ENCODE data around the gene PIP4K2A.

The PIP4K2A gene

GRCh38 chr10:22598478-22598877 is 115.9 kb downstream of the PIP4K2A start:
- Histone ChIP-seq H3K4me1 (ENCODE audit: control insufficient read depth in 1 of 2, insufficient read depth in 2 of 2, low read length in 2 of 2) (peaks cover 7 to 13% of the 10 kb centered on the region in 2 donors), H3K9ac (ENCODE audit: low read depth in 1 of 2, low read length in 2 of 2) (no peak overlapping the region), H3K27me3 (ENCODE audit: control insufficient read depth in 1 of 2, insufficient read depth in 2 of 2, low read length in 2 of 2) (no peaks in the 10 kb centered on the region), H3K9me3 (ENCODE audit: control insufficient read depth in 1 of 2, low read length in 2 of 2) (no peaks in the 10 kb centered on the region), H3K27ac (ENCODE audit: low read depth, low read length) (no peak overlapping the region), H3K4me3 (ENCODE audit: low read depth in 1 of 2, low read length in 2 of 2) (no peak overlapping the region), H3K36me3 (ENCODE audit: control insufficient read depth in 1 of 2, insufficient read depth in 2 of 2, low read length in 2 of 2) (no peaks in the 10 kb centered on the region)

GRCh38 chr10:22597138-22597537 is 117.2 kb downstream of the PIP4K2A start:
- Histone ChIP-seq H3K4me3 (ENCODE audit: low read depth in 1 of 2, low read length in 2 of 2) (no peak overlapping the region), H3K9me3 (ENCODE audit: control insufficient read depth in 1 of 2, low read length in 2 of 2) (no peaks in the 10 kb centered on the region), H3K9ac (ENCODE audit: low read depth in 1 of 2, low read length in 2 of 2) (peak overlapping the region in 1 of 2 donors; percentile 3), H3K27ac (ENCODE audit: low read depth, low read length) (no peak overlapping the region), H3K4me1 (ENCODE audit: control insufficient read depth in 1 of 2, insufficient read depth in 2 of 2, low read length in 2 of 2) (peaks cover 6 to 13% of the 10 kb centered on the region in 2 donors), H3K36me3 (ENCODE audit: control insufficient read depth in 1 of 2, insufficient read depth in 2 of 2, low read length in 2 of 2) (no peaks in the 10 kb centered on the region), H3K27me3 (ENCODE audit: control insufficient read depth in 1 of 2, insufficient read depth in 2 of 2, low read length in 2 of 2) (no peaks in the 10 kb centered on the region)

- H3K36me3 ChIP-seq (ENCODE audit: control insufficient read depth in 1 of 2, insufficient read depth in 2 of 2, low read length in 2 of 2), result peaks cover 5 to 15% of the 10 kb centered on the region in 2 donors
- H3K27me3 ChIP-seq (ENCODE audit: control insufficient read depth in 1 of 2, insufficient read depth in 2 of 2, low read length in 2 of 2), result no peaks in the 10 kb centered on the region
- no peaks in the 10 kb centered on the region for H3K9me3 ChIP-seq (ENCODE audit: control insufficient read depth in 1 of 2, low read length in 2 of 2)
- no peak overlapping the region for H3K4me3 ChIP-seq (ENCODE audit: low read depth in 1 of 2, low read length in 2 of 2)
- no peak overlapping the region for H3K9ac ChIP-seq (ENCODE audit: low read depth in 1 of 2, low read length in 2 of 2)
- peaks cover 4 to 6% of the 10 kb centered on the region in 2 donors for H3K4me1 ChIP-seq (ENCODE audit: control insufficient read depth in 1 of 2, insufficient read depth in 2 of 2, low read length in 2 of 2)
- H3K27ac ChIP-seq (ENCODE audit: low read depth, low read length), result no peak overlapping the region
These were observed 120.7 kb downstream of the PIP4K2A start for GRCh38 chr10:22593636-22594198.

- Histone ChIP-seq H3K27ac (ENCODE audit: low read depth, low read length) (no peak overlapping the region), H3K36me3 (ENCODE audit: control insufficient read depth in 1 of 2, insufficient read depth in 2 of 2, low read length in 2 of 2) (peaks cover 5 to 15% of the 10 kb centered on the region in 2 donors), H3K9ac (ENCODE audit: low read depth in 1 of 2, low read length in 2 of 2) (no peak overlapping the region), H3K27me3 (ENCODE audit: control insufficient read depth in 1 of 2, insufficient read depth in 2 of 2, low read length in 2 of 2) (no peaks in the 10 kb centered on the region), H3K9me3 (ENCODE audit: control insufficient read depth in 1 of 2, low read length in 2 of 2) (no peaks in the 10 kb centered on the region), H3K4me1 (ENCODE audit: control insufficient read depth in 1 of 2, insufficient read depth in 2 of 2, low read length in 2 of 2) (peaks cover 4 to 6% of the 10 kb centered on the region in 2 donors), H3K4me3 (ENCODE audit: low read depth in 1 of 2, low read length in 2 of 2) (no peak overlapping the region)
These were observed 121.4 kb downstream of the PIP4K2A start for GRCh38 chr10:22593026-22593425.

GRCh38 chr10:22589851-22590514 is 124.4 kb downstream of the PIP4K2A start:
- Histone ChIP-seq H3K36me3 (ENCODE audit: control insufficient read depth in 1 of 2, insufficient read depth in 2 of 2, low read length in 2 of 2) (peaks cover 5 to 21% of the 10 kb centered on the region in 2 donors), H3K4me1 (ENCODE audit: control insufficient read depth in 1 of 2, insufficient read depth in 2 of 2, low read length in 2 of 2) (no peaks in the 10 kb centered on the region), H3K27ac (ENCODE audit: low read depth, low read length) (no peak overlapping the region)

DNA sequence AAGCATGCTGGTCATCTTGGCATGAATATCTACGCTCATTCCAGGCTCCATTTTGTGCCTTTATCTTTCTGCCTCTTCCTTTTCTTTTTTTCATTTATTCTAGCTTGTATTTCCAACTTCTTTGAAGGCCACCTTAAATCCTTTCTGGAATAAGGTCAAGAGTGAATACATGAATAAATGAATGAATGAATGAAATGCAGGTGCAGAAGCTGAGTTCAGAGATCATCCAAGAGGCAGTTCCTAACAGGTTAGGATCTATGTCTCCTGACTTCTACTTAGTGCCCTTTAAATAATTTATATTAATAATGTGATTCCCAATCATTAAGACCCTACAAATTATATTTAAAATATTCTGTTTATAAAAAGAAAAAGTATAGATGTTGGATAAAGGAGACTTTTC is 125.9 kb downstream of the PIP4K2A start:
- Histone ChIP-seq H3K4me3 (ENCODE audit: low read depth in 1 of 2, low read length in 2 of 2) (no peak overlapping the region), H3K9ac (ENCODE audit: low read depth in 1 of 2, low read length in 2 of 2) (no peak overlapping the region), H3K9me3 (ENCODE audit: control insufficient read depth in 1 of 2, low read length in 2 of 2) (no peaks in the 10 kb centered on the region), H3K4me1 (ENCODE audit: control insufficient read depth in 1 of 2, insufficient read depth in 2 of 2, low read length in 2 of 2) (no peaks in the 10 kb centered on the region), H3K27ac (ENCODE audit: low read depth, low read length) (no peak overlapping the region), H3K27me3 (ENCODE audit: control insufficient read depth in 1 of 2, insufficient read depth in 2 of 2, low read length in 2 of 2) (no peaks in the 10 kb centered on the region), H3K36me3 (ENCODE audit: control insufficient read depth in 1 of 2, insufficient read depth in 2 of 2, low read length in 2 of 2) (peaks cover 5 to 21% of the 10 kb centered on the region in 2 donors)

More at GRCh38 chr10:22589851-22590514, 124.4 kb downstream of the PIP4K2A start:
- Histone ChIP-seq H3K9ac (ENCODE audit: low read depth in 1 of 2, low read length in 2 of 2) (no peak overlapping the region), H3K27me3 (ENCODE audit: control insufficient read depth in 1 of 2, insufficient read depth in 2 of 2, low read length in 2 of 2) (no peaks in the 10 kb centered on the region), H3K4me3 (ENCODE audit: low read depth in 1 of 2, low read length in 2 of 2) (no peak overlapping the region), H3K9me3 (ENCODE audit: control insufficient read depth in 1 of 2, low read length in 2 of 2) (no peaks in the 10 kb centered on the region)

DNA sequence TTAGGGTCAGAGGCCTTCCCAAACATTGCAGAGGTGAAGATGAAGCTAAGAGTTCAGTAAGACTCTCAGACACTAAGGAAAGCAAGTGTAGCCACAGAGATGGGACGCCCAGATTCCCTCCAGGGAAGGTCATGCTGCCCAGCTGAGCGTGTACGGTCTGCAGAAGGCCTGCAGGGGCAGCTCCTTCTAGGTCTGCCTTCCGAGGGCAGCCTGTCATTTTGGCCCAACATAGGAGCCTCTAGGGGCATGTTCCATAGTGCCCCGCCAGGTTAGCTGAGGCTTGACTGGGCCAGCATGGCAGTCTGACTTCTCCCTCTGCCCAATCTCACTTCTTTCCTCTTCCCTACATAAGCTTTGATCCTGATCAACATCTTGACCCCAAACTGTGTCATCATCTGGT is 130.7 kb downstream of the PIP4K2A start:
- no peak overlapping the region for H3K4me3 ChIP-seq (ENCODE audit: low read depth in 1 of 2, low read length in 2 of 2)
- peaks cover 0 to 13% of the 10 kb centered on the region in 2 donors for H3K36me3 ChIP-seq (ENCODE audit: control insufficient read depth in 1 of 2, insufficient read depth in 2 of 2, low read length in 2 of 2)
- no peaks in the 10 kb centered on the region for H3K9me3 ChIP-seq (ENCODE audit: control insufficient read depth in 1 of 2, low read length in 2 of 2)
- H3K9ac ChIP-seq (ENCODE audit: low read depth in 1 of 2, low read length in 2 of 2), result no peak overlapping the region
- no peaks in the 10 kb centered on the region for H3K27me3 ChIP-seq (ENCODE audit: control insufficient read depth in 1 of 2, insufficient read depth in 2 of 2, low read length in 2 of 2)
- no peak overlapping the region for H3K27ac ChIP-seq (ENCODE audit: low read depth, low read length)
- H3K4me1 ChIP-seq (ENCODE audit: control insufficient read depth in 1 of 2, insufficient read depth in 2 of 2, low read length in 2 of 2), result no peaks in the 10 kb centered on the region

DNA sequence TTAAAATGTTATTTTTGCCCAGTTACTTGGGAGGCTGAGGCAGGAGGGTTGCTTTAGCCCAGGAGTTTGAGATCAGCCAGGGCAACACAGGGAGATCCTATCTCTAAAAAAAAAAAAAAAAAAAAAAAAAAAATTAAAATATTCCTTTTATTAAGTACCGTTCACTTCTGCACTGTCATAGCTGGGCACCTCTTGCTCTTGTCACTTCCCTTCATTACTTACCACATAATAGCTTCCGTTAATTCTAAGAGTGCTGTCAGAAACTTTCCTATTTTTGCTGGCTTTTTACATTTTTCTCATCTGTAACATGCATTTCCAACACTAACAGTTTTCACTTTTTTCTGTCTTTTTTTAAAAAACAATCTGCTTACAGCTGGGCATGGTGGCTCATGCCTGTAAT is 132.9 kb downstream of the PIP4K2A start:
- no peaks in the 10 kb centered on the region for H3K9me3 ChIP-seq (ENCODE audit: control insufficient read depth in 1 of 2, low read length in 2 of 2)
- H3K27me3 ChIP-seq (ENCODE audit: control insufficient read depth in 1 of 2, insufficient read depth in 2 of 2, low read length in 2 of 2), result no peaks in the 10 kb centered on the region
- no peaks in the 10 kb centered on the region for H3K4me1 ChIP-seq (ENCODE audit: control insufficient read depth in 1 of 2, insufficient read depth in 2 of 2, low read length in 2 of 2)
- no peak overlapping the region for H3K27ac ChIP-seq (ENCODE audit: low read depth, low read length)
- H3K4me3 ChIP-seq (ENCODE audit: low read depth in 1 of 2, low read length in 2 of 2), result no peak overlapping the region
- no peak overlapping the region for H3K9ac ChIP-seq (ENCODE audit: low read depth in 1 of 2, low read length in 2 of 2)
- peaks cover 0 to 14% of the 10 kb centered on the region in 2 donors for H3K36me3 ChIP-seq (ENCODE audit: control insufficient read depth in 1 of 2, insufficient read depth in 2 of 2, low read length in 2 of 2)

DNA sequence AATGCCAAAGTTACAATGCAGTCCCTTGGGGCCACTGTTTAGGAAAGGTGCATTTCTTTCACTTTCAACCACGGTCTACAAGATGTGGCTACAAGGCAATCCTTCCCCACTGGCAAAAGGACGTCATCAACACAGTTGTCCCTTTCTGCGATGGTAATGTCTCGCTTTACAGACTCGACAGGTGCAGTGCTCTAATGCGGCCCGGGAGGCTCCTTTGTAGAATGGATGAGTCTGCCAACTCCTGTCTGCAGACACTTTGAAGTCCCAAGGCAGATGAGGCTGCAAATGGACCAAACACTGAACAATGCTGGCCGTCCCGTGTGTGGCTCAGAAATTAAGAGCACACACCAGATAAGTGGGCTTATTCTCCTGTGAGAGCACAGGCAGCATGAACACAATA is 133.7 kb downstream of the PIP4K2A start:
- H3K4me3 ChIP-seq (ENCODE audit: low read depth in 1 of 2, low read length in 2 of 2), result no peak overlapping the region
- H3K36me3 ChIP-seq (ENCODE audit: control insufficient read depth in 1 of 2, insufficient read depth in 2 of 2, low read length in 2 of 2), result peaks cover 0 to 14% of the 10 kb centered on the region in 2 donors
- no peak overlapping the region for H3K27ac ChIP-seq (ENCODE audit: low read depth, low read length)
- no peak overlapping the region for H3K9ac ChIP-seq (ENCODE audit: low read depth in 1 of 2, low read length in 2 of 2)
- no peaks in the 10 kb centered on the region for H3K4me1 ChIP-seq (ENCODE audit: control insufficient read depth in 1 of 2, insufficient read depth in 2 of 2, low read length in 2 of 2)
- H3K27me3 ChIP-seq (ENCODE audit: control insufficient read depth in 1 of 2, insufficient read depth in 2 of 2, low read length in 2 of 2), result no peaks in the 10 kb centered on the region
- no peaks in the 10 kb centered on the region for H3K9me3 ChIP-seq (ENCODE audit: control insufficient read depth in 1 of 2, low read length in 2 of 2)

DNA sequence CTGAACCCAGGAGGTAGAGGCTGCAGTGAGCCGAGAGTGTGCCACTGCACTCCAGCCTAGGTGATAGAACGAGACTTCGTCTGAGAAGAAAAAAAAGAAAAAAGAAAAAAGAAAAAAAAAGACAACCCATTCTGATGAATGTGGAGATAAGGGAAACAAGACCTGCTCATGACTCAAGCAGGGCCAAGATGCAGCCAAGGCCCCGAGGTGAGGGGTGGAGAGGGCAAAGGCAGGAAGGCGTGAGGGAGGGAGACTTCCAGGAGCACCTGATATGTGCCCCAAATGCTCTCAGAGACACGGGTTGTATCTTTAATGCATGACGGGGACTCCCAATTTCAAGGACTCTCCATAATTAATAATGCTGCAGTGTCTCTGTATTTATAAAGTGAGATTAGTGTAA is 134.6 kb downstream of the PIP4K2A start:
- Histone ChIP-seq H3K36me3 (ENCODE audit: control insufficient read depth in 1 of 2, insufficient read depth in 2 of 2, low read length in 2 of 2) (peaks cover 0 to 14% of the 10 kb centered on the region in 2 donors), H3K9ac (ENCODE audit: low read depth in 1 of 2, low read length in 2 of 2) (no peak overlapping the region), H3K4me1 (ENCODE audit: control insufficient read depth in 1 of 2, insufficient read depth in 2 of 2, low read length in 2 of 2) (no peaks in the 10 kb centered on the region), H3K27ac (ENCODE audit: low read depth, low read length) (no peak overlapping the region), H3K27me3 (ENCODE audit: control insufficient read depth in 1 of 2, insufficient read depth in 2 of 2, low read length in 2 of 2) (no peaks in the 10 kb centered on the region), H3K9me3 (ENCODE audit: control insufficient read depth in 1 of 2, low read length in 2 of 2) (no peaks in the 10 kb centered on the region), H3K4me3 (ENCODE audit: low read depth in 1 of 2, low read length in 2 of 2) (no peak overlapping the region)
